Measurements from ENCODE around the gene DNMT3L.
A peak's percentile ranks its signal among the peaks of the same experiment; 100 is the strongest.
"Not testable (repeated sequence)": the region's sequence is repeated elsewhere in the genome, so short reads cannot be mapped to it uniquely, and the experiment has no call there.

The DNMT3L gene

DNA sequence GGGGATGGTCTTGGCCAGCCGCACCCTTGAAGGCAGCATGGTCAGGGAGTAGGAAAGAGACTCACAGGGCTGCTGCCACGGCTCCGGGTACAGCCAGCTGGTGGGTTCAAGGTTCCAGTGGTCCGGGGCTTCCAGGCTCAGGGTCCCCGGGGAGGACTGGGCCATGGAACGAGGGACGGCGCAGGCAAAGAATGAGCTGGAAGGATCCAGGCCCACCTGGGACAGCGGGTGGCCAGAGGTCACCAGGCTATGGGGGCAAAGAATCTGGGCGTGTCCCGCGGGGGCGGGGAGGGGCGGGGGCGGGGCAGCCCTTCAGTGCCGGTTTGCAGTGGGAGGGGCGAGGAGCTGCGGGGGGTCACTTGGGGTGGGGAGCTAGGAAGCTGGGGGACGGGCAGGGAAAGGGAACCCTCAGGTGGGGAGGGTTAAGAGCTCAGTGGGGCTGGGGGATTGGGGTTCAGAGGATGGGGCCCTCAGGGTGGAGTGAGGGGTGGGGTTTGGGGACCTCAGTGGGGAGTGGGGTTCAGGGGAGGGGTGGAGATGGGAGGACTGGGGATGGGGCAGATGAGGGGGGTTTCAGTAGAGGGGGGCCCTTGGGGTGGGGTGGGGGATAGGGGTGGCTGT, at the start of gene DNMT3L:
DNMT3L (minus strand) TSS at position 223 of the 621 bp plus-strand sequence. CDS start 638 bp downstream, outside the sequence.
- DNase-seq (ENCODE audit: low spot score): no peak

DNA sequence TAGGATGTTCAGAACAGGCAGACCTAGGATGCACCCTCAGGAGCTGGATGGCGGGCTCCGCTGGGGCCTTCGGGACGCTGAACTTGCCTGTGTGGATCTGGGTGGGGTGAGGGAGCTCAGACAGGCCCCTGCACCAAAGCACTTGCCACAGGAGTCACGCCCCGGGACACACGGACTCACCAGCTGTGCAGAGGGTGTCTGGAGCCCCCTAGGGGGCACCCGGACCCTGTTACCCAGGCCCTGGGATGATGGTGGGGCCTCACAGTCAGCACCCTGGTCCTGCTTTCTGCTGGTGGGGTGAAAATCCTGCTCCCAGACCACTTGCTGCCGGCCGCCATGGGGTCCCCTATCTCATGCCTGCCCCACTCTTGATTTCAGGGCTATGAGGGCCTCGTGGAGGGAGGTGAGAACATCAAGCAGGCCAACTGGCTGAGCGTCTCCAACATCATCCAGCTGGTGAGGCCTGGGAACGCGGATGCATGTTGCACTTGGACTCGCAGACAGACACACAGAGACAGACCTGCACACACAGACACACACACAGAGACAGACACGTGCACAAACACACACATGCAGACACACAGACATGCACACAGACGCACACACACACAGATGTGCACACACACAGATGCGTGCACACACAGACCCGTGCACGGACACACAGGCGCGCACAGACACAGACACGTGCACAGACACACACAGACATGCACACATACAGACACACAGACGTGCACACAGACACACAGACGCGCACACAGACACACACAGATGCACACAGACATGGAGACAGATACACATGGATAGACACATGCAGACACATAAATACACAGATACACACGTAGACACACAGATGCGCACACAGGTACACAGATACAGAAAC, 49.2 kb upstream of the DNMT3L start:
- no peak for DNase-seq (ENCODE audit: low spot score)

DNA sequence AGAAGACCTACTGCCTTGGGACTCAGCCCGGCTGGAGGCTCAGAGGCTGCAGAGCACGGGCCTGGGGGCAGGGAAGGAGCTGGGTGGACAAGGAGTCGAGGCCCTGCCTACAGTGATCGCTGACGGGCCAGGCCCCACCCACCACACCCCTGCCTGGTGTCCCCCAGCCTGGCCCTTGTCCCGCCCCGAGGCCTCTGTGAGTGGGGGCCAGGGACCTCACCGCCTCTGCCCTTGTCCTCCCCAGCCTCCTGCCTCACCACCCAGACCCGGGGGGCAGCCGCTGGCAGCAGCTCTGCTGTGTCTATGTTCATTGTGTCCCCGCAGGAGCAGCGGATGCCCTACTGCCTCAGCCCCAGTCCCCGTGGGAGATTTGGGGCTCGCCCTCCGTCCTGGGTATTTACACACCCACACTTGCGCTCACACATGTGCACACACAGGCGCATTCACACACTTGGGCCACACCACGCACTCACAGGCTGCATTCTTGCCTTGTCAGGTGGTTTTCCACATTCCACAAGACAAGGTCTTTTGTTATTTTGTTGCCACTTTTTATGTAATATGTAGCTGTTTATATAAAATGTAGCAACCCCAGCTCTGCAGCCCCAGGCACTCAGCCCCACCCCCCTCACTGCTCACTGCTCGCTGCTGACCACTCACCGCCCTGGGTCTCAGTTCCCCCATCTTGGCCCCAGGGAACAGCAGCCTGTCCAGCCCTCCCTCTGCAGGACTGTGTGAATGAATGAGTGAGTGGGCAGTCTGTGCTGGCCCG, 45.4 kb upstream of the DNMT3L start:
- DNase-seq (ENCODE audit: low spot score): no peak

DNA sequence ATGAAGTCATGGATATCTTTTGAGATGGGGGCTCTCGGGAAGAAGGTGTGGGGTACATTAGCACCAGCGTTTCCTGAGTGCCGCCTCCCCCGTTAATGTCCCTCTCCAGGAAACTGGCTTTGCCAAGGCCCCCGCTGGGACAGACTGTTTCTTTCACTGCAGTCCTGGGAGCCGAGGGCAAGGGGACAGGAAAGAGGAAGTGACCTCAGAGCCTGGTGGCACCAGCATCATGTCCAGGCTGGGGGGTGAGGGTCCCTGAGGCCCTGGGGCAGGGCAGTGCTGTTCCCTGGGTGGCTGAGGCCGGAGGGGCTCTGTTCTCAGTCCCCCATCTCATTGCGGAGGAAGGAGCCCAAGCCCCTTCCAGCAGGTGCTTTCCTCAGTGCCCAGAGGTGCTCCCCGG, 44.0 kb upstream of the DNMT3L start:
- no peak for DNase-seq (ENCODE audit: low spot score)

DNA sequence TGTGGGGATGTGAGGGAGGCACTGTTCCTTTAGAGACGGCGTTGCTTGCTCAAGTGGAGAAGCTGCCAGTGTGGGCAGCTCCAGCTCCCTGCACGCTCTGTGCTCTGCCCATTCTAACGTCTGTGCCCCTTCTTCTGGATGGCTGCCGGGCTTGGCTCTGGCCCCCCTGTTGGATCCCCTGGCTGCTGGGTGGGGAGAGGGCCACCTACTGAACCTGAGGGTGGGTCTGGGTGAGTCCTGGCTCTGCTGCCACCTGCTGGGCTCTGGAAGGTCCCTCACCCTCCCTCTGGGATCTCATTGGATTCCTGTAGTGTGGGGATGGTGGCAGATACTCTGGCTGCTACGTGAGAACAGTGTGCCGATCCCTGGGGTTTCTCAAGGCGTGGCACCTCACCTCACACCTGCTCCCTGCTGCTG, 43.2 kb upstream of the DNMT3L start:
- peak; percentile 40 for DNase-seq (ENCODE audit: low spot score)

DNA sequence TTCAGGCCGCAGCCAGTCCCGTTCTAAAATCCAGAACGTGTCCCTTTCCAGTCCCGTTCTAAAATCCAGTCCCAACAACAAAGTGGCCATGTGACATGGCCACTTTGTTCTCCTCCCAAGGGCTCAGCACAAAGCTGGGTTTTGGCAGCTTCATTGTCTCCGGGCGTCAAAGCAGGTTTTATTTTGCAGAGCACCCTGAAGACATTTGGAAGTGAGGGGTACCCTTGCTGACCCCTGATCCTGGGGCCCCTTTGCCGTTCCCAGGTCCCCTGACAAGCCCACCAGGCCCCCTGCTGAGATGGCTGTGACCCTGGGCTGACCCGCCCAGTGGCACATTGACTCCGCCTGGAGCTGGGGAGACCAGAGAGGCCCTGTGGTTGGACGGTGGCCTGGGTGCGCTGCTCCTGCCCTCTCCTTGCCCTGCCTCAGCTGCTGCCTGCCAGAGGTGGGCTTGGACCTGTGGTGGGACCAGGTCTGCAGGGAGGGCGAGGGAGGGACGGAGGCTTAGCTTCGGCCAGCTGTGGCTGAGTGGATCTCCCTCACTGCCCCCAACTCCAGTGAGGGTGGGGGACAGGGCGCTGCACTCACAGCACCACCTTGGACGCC, 42.4 kb upstream of the DNMT3L start:
- no peak for DNase-seq (ENCODE audit: low spot score)

DNA sequence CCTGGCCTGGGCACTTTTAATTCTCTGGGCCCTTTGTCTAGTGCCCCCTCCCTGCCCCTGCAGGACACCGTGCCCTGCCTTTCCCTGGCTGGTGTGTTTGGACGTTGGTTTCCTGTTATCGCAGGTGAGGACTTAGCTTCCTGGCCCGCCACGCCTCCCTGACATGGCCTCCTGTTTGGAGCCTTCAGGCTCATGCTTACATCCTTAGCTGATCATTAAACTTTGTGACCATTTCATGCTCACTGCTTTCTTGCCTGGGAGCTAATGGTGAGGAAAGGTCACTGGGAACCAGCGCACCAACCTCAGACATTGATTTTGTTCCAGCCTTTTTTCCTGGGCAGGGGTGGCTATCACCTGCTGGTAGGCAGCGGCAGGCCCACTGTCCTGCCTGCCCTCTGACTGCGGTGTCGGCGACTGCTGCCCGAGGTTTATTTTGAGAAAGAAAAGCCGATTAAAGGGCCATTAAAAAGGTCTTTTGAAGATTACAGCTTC, 41.8 kb upstream of the DNMT3L start:
- no peak for DNase-seq (ENCODE audit: low spot score)

DNA sequence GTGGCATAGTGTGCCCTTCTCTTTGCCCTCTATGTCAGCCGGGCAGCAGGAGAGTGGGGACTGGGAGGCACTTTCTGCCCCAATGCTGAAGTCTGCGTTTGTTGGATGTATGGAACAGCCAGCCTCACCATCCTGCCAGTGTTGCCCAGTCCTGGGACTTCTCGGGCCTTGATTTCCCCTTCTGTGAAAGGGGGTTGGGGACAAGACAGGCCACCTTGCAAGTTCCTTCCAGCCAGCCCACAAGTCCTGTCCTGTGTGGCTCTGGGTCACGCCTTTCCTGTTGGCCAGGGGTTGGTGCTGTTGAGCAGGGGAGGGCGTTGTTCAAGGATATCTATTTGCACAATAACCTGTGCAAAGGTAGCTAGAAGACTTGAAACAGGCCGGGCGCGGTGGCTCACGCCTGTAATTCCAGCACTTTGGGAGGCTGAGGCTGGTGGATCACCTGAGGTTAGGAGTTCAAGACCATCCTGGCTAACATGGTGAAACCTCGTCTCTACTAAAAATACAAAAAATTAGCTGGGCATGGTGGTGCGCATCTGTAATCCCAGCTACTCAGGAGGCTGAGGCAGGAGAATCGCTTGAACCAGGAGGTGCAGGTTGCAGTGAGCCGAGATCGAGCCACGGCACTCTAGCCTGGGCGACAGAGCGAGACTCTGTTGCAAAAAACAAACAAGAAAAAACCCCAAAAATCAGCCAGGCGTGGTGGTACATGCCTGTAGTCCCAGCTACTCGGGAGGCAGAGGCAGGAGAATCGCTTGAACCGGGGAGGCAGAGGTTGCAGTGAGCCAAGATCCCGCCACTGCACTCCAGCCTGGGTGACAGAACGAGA, 41.1 kb upstream of the DNMT3L start:
- DNase-seq (ENCODE audit: low spot score): not testable (repeated sequence)

DNA sequence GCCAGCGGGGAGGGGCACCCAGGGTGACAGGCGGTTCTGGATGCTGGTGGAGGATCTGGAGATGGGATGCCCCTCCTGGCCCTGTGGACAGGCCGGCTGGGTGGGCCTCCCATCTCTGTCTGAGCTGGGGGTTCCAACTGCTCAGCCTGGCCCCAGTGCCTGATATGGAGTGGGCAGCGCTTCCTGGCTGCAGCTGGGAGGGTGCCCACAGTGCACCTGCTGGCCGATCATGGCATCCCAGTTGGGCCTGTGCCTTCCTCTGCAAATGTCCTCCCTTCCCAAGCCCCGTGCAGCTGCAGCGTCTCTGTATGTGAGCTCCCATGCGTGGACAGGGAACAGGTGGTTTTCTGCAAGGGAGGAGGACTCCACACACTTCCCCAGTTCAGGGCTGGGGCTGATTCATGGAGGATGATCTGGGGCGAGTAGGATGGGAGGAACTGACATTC, 40.3 kb upstream of the DNMT3L start:
- DNase-seq (ENCODE audit: low spot score): no peak

DNA sequence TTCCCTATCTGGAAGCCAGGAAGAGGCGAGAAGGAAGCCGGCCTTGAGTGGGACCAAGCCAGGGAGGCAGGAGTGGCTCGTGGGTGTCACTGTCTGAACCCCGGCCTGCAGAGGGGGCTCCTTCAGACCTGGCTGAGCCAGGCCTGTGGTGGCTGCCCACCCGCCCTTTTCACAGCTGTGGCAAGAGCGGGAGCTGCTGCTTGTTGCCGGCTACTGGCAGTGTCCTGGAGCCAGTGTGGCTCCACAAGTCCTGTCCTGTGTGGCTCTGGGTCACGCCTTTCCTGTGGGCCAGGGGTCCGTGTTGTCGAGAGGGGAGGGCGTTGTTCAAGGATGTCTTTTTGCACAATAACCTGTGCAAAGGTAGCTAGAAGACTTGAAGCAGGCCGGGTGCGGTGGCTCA, 39.4 kb upstream of the DNMT3L start:
- no peak for DNase-seq (ENCODE audit: low spot score)

DNA sequence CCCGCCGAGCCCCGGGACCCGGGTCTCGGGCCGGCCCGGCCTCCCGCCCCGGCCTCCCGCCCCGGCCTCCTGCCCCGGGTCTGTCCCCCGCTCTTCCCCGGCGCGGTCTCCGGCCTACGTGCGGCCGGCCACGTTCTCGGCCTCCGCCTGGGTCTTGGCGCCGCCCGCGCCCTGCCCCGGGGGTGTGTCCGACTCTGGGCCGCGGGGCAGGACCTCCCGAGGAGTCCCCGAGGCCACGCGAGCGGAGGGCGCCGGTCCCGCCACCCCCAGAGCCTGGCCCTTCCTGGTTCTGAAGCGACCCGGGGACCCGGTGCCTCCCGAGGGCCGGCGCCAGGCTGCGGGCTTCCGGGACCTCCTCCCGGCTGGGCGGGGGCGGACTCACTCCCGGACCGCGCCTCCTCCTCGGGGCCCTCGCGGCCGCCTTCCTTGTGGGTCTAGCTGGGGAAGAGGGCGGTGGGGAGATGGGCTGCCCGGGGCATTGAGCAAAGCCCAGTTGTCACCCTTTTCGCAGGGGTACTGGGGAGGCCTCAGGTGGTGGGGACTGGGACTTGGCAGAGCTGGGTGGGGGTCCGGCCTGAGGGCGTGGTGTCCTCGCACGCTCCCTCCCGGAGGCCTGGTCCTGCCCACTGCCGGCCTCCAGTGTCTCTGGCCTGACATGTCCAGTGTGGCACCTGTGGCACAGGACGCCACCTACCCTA, 38.7 kb upstream of the DNMT3L start:
- DNase-seq (ENCODE audit: low spot score): peak; percentile 50

DNA sequence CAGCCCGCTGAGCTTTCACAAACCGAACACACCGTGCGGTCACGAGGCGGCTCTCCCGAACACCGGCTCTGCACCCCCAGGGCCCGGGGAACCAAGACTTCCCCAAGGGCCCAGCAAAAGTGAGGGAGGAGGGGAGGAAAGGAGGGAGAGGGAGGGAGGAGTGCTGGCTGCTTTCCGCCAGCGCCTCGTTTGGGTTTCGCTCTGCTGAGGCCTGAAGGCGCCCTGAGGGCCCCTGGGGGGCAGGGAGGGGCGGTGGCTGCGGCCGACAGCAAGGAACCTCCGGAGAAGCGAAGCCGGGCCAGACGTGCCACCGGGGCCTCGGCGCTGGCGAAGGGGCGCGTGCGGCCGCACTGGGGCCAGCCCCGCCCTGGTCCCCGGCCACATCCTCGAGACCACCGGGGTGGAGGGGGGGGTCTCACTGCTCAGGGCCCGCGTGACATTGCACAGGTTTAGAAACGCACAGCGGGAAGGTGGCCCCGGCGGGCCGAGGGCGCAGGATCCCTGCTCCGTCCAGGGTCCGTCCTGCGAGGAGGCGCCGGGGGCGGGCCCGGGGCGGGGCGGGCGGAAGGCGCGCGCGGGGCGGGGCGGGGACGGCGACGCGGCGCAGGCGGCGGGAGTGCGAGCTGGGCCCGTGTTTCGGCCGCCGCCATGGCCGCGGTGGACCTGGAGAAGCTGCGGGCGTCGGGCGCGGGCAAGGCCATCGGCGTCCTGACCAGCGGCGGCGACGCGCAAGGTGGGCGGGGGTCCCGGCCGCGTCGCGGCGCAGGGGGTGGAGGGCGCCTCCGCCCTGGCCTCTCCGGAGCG, 38.0 kb upstream of the DNMT3L start, which contains the start of gene PFKL:
PFKL (plus strand) TSS at position 596 of the 804 bp plus-strand sequence; CDS start at position 649, 53 bp downstream.
- DNase-seq (ENCODE audit: low spot score): peak; percentile 35

DNA sequence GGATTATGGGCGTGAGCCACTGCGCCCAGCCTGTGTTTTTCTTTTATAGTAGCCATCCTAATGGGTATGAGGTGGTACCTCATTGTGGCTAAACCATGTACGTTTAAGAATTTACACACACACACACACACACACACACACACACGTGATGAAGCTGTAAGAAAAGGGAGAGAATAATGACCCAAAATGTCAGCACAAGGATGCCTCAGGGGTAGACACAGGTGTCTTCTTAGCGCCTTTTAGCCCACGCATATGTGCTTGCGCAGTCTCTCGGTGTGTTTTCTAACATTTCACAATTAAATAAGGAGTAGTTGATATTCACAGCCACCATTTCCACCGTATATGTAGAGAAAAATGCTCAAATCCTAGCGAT, 37.4 kb upstream of the DNMT3L start:
- no peak for DNase-seq (ENCODE audit: low spot score)

DNA sequence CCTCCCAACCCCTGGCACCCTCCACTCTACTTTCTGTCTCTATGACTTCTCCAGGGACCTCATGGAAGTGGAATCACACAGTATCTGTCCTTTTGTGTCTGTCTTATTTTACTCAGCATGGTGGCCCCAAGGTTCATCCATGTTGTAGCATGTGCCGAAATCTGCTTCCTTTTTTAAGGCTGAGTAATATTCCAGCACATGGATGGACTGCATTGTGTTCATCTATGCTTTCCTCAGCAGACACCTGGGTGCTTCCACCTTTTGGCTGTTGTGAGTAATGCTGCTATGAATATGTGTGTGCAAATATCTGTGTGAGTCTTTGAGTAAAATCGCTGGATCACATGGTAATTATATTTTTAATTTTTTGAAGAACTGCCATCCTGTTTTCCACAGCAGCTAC, 36.6 kb upstream of the DNMT3L start:
- DNase-seq (ENCODE audit: low spot score): no peak

DNA sequence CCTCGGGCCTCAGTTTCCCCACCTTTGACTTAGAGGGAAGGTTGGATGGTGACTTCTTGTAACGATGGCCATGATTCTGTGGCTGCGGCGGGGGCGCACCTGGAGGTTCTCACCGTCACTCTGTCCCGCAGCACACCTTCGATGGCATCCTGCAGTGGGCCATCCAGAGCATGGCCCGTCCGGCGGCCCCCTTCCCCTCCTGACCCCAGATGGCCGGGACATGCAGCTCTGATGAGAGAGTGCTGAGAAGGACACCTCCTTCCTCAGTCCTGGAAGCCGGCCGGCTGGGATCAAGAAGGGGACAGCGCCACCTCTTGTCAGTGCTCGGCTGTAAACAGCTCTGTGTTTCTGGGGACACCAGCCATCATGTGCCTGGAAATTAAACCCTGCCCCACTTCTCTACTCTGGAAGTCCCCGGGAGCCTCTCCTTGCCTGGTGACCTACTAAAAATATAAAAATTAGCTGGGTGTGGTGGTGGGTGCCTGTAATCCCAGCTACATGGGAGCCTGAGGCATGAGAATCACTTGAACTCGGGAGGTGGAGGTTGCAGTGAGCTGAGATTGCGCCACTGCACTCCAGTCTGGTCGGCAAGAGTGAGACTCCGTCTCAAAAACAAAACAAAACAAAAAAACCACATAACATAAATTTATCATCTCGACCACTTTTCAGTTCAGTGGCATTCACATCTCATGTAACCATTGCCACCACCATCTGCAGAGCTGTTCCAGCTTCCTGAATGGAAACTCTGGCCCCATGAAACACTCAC, 36.0 kb upstream of the DNMT3L start:
- DNase-seq (ENCODE audit: low spot score): peak; percentile 76

DNA sequence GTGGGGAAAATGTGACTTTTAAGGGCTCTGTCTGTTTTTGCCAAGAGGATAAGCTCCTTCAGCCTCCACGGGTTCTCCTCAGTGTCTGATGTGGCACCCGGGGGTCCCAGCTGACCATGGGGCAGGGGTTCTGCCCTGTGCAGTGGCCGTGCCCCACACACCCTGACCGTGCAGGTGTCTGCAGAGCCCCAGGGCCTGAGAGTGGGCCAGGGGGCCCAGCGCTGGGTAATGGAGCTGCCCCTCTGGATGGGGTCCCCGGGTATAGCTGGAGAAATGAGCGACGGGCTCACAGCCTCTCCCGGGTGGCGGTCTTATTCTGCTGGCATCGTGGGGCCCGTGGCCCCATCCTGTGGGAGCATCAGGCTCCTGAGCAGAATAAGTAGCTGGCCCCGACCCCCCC, 35.2 kb upstream of the DNMT3L start:
- no peak for DNase-seq (ENCODE audit: low spot score)

DNA sequence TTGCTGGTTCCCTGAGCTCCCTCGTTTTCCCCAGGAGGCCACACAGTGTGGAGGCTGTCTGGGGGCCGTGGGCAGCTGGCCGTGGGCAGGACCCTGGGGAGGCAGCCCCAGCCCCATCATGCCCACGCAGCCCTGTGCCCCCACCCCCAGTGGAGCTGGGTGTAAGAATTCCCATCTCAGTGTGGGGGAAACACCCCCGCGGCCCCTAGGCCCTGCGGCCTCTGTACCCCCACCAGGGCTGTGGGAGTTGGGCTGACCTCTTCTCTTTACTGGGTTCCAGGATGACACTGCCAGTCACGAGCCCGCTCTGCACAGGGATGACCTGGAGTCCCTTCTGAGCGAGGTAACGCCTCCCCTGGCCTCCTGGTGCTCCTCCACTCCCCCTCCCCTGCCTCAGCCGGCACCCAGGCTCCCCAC, 34.4 kb upstream of the DNMT3L start:
- no peak for DNase-seq (ENCODE audit: low spot score)

DNA sequence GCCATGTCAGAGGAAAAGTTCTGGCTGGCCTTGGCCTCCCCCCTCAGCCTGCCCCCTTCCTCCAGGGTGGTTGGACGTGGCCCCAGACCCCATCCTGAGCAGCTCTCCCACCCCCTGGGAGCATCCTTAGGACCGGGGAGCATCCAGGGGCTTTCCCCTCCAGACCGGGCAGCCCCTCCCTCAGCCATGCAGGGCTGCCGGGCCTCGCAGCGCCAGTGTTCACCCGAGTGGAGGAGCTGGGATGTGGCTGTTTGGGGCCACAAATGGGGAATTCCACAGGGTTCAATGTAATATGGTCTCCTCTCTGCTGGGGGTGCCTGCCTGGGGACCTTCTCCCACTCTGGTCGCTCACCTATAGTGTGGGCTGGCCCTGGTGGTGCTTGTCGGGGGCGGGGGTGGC, 33.9 kb upstream of the DNMT3L start:
- DNase-seq (ENCODE audit: low spot score): no peak

DNA sequence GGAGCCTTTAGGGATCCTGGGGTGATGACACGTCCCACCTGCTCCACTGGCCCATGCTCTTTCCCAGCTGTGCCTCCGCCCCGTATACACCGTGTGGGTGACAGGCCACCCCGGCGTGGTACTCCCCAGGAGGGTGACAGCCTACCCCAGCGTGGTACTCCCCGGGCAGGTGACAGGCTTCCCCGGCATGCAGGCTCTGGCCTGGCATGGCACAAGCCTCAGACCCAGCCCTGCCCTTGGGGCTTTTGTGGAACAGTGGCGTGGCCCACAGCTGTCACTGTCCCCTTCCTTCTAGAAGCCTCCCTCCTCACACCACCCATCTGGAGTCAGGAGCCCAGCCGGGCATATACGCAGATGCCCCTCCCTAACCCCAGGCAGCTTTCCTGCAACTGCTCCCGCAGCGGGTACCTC, 33.5 kb upstream of the DNMT3L start:
- DNase-seq (ENCODE audit: low spot score): no peak

Data from CD4-positive, alpha-beta T cell treated with Interleukin-6 at 100 ng/mL for 8 hours (primary cell).